A673 (cell line): ENCODE results near the gene EIPR1. TPM values are rescaled to one million over a fixed set of nuclear protein-coding genes. Genes with fewer than 3 reads are reported as not detected.

Source experiments
- BruUV-seq: library from RNA; stranded (reverse); fragments of 400-500 nt; replicated peaks from 2 replicates; lab custom pipeline; 2021; lab: Mats Ljungman, UMichigan
- CTCF ChIA-PET: fragments of 300-600 bp; sonication (Branson Sonifier 250); formaldehyde crosslinking; loops from one replicate; lab custom pipeline; 2022; ENCODE audit warnings: antibody characterized with exemption; lab: Charles Lee
- POLR2A ChIA-PET: fragments of 300-600 bp; sonication (Branson Sonifier 250); formaldehyde crosslinking; loops from one replicate; lab custom pipeline; 2022; ENCODE audit warnings: antibody characterized with exemption; ENCODE audit not compliant: low non-redundant PET; lab: Charles Lee
- DNase-seq: peaks from one replicate; pipeline ENCODE4 v3.0.0-alpha.2; 2015; ENCODE audit warnings: low spot score
- H3K27ac ChIP-seq: fragments of 200-600 bp; sonication (generic); 2 replicates; pipeline ENCODE4 v1.5.1; 2016; ENCODE audit warnings: mixed run types, low read depth, mild to moderate bottlenecking, mixed read lengths, antibody characterized with exemption, low read length; ENCODE audit not compliant: poor library complexity, severe bottlenecking
- H3K27me3 ChIP-seq: fragments of 200-600 bp; sonication (generic); replicated peaks from 2 replicates; pipeline ENCODE4 v1.6.1; 2017; ENCODE audit warnings: mixed run types, low read depth, mild to moderate bottlenecking, mixed read lengths, antibody characterized with exemption, low read length; ENCODE audit not compliant: insufficient read depth, poor library complexity
- H3K36me3 ChIP-seq: fragments of 200-600 bp; sonication (generic); 2 replicates; pipeline ENCODE4 v1.6.1; 2016; ENCODE audit warnings: mixed run types, mild to moderate bottlenecking, mixed read lengths, antibody characterized with exemption, low read length; ENCODE audit not compliant: insufficient read depth, poor library complexity, severe bottlenecking
- H3K4me1 ChIP-seq: fragments of 200-600 bp; sonication (generic); 2 replicates; pipeline ENCODE4 v1.6.1; 2017; ENCODE audit warnings: mixed run types, mild to moderate bottlenecking, mixed read lengths, antibody characterized with exemption, low read length; ENCODE audit not compliant: insufficient read depth, poor library complexity, severe bottlenecking
- H3K4me3 ChIP-seq: fragments of 200-600 bp; sonication (generic); 2 replicates; pipeline ENCODE4 v1.5.1; 2016; ENCODE audit warnings: low read depth, mixed run types, mild to moderate bottlenecking, mixed read lengths, low read length; ENCODE audit not compliant: poor library complexity, severe bottlenecking
- H3K9me3 ChIP-seq: fragments of 200-600 bp; sonication (generic); 2 replicates; pipeline ENCODE4 v1.6.1; 2016; ENCODE audit warnings: mixed run types, low read depth, mild to moderate bottlenecking, mixed read lengths, antibody characterized with exemption, low read length; ENCODE audit not compliant: poor library complexity, severe bottlenecking
- CTCF ChIP-seq: fragments of 300-800, 200-600 bp; sonication (generic); conservative IDR thresholded peaks from 2 replicates; pipeline ENCODE4 v1.5.1; 2017; ENCODE audit warnings: low read depth, mild to moderate bottlenecking, antibody characterized with exemption, low read length, moderate library complexity, mixed read lengths
- EZH2 ChIP-seq: fragments of 200-600 bp; sonication (generic); IDR thresholded peaks from 2 replicates; pipeline ENCODE4 v1.6.1; 2017; ENCODE audit warnings: borderline replicate concordance, low read depth, mild to moderate bottlenecking, mixed read lengths, antibody characterized with exemption, low read length; ENCODE audit not compliant: poor library complexity, severe bottlenecking
- intact Hi-C: fragments of 100-400 bp; cut with micrococcal nuclease; formaldehyde crosslinking; loops from one replicate; pipeline ENCODE4 v1.10.0; 2022; ENCODE audit not compliant: unreplicated experiment
- total RNA-seq: library from RNA; stranded (reverse); gene quantifications from 2 replicates; pipeline ENCODE4 v1.2.3, GENCODE V29; 2021

Gene EIPR1
- total RNA-seq, 1 experiment from 2014 or later, result 37.0 TPM

- Histone ChIP-seq H3K27ac (no peak overlapping the region), H3K36me3 (no peaks in the 10 kb centered on the region), H3K27me3 (no peaks in the 10 kb centered on the region), H3K4me3 (no peak overlapping the region), H3K9me3 (no peaks in the 10 kb centered on the region), H3K4me1 (peaks cover 21% of the 10 kb centered on the region)
- POLR2A ChIA-PET, result no interaction called here
- intact Hi-C loops, result no loop called here
- DNase-seq, result no peak
- CTCF ChIA-PET, result no interaction called here
- no TSS peak for BruUV-seq
- TF ChIP-seq CTCF (no peak), EZH2 (no peak)
Observed at GRCh38 chr2:3263487-3263886, 114.1 kb downstream of the EIPR1 start.

- Histone ChIP-seq H3K4me3 (no peak overlapping the region), H3K27me3 (no peaks in the 10 kb centered on the region), H3K9me3 (no peaks in the 10 kb centered on the region), H3K4me1 (peaks cover 23% of the 10 kb centered on the region), H3K36me3 (no peaks in the 10 kb centered on the region), H3K27ac (no peak overlapping the region)
- no peak for DNase-seq
- intact Hi-C loops, result no loop called here
- ChIA-PET CTCF (no interaction called here), POLR2A (no interaction called here)
- BruUV-seq, result no TSS peak
- TF ChIP-seq CTCF (no peak), EZH2 (no peak)
Observed at GRCh38 chr2:3262437-3263388, 114.9 kb downstream of the EIPR1 start.

GRCh38 chr2:3261511-3261910 is 116.1 kb downstream of the EIPR1 start:
- no peak overlapping the region for H3K4me3 ChIP-seq
- no TSS peak for BruUV-seq
- H3K27ac ChIP-seq, result no peak overlapping the region
- DNase-seq, result no peak
- peaks cover 25% of the 10 kb centered on the region for H3K4me1 ChIP-seq
- H3K36me3 ChIP-seq, result no peaks in the 10 kb centered on the region
- H3K27me3 ChIP-seq, result no peaks in the 10 kb centered on the region
- intact Hi-C loops, result no loop called here
- no peak for TF ChIP-seq CTCF
- no peak for TF ChIP-seq EZH2
- ChIA-PET CTCF (no interaction called here), POLR2A (no interaction called here)
- no peaks in the 10 kb centered on the region for H3K9me3 ChIP-seq
